ENCODE results near the gene MNT.

GRCh38 chr17:2396568-2397246 is 4.2 kb downstream of the MNT start:
- TF ChIP-seq CTCF (conservative IDR thresholded peaks at IDR 0.05; ENCODE audit: low read depth, low read length) (no peak), EZH2 (IDR thresholded peaks at IDR 0.05; ENCODE audit: borderline replicate concordance, low read depth, low read length, poor library complexity, severe bottlenecking) (no peak)

All from A673 (cell line).